NCI-H2227 treated with DMSO at 0.1 percent for 48 hours (cell line): ENCODE data around the gene SH3BP4.

Source experiments
- DNase-seq: peaks from one replicate; lab custom pipeline; 2025; lab: John Stamatoyannopoulos, UW

SH3BP4 gene

DNA sequence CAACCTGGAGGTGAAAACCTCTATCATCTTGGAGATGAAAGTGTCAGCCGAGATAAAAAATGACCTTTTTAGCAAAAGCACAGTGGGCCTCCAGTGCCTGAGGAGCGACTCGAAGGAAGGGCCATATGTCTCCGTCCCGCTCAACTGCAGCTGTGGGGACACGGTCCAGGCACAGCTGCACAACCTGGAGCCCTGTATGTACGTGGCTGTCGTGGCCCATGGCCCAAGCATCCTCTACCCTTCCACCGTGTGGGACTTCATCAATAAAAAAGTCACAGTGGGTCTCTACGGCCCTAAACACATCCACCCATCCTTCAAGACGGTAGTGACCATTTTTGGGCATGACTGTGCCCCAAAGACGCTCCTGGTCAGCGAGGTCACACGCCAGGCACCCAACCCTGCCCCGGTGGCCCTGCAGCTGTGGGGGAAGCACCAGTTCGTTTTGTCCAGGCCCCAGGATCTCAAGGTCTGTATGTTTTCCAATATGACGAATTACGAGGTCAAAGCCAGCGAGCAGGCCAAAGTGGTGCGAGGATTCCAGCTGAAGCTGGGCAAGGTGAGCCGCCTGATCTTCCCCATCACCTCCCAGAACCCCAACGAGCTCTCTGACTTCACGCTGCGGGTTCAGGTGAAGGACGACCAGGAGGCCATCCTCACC lies 90.2 kb downstream of the SH3BP4 start:
- no peak for DNase-seq

DNA sequence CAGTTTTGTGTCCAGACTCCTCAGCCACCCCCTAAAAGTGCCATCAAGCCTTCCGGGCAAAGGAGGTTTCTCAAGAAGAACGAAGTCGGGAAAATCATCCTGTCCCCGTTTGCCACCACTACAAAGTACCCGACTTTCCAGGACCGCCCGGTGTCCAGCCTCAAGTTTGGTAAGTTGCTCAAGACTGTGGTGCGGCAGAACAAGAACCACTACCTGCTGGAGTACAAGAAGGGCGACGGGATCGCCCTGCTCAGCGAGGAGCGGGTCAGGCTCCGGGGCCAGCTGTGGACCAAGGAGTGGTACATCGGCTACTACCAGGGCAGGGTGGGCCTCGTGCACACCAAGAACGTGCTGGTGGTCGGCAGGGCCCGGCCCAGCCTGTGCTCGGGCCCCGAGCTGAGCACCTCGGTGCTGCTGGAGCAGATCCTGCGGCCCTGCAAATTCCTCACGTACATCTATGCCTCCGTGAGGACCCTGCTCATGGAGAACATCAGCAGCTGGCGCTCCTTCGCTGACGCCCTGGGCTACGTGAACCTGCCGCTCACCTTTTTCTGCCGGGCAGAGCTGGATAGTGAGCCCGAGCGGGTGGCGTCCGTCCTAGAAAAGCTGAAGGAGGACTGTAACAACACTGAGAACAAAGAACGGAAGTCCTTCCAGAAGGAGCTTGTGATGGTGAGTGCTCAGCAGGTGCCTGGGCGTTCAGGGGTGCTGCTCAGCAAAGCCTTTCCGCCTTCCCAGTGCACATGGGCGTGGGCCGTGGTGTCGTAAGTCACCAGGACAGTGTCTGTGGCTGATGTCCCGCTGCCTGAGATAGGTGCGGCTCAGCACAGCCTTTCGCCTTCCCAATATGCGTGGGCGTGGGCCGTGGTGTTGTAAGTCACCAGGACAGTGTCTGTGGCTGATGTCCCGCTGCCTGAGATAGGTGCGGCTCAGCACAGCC lies 91.0 kb downstream of the SH3BP4 start:
- DNase-seq = no peak

DNA sequence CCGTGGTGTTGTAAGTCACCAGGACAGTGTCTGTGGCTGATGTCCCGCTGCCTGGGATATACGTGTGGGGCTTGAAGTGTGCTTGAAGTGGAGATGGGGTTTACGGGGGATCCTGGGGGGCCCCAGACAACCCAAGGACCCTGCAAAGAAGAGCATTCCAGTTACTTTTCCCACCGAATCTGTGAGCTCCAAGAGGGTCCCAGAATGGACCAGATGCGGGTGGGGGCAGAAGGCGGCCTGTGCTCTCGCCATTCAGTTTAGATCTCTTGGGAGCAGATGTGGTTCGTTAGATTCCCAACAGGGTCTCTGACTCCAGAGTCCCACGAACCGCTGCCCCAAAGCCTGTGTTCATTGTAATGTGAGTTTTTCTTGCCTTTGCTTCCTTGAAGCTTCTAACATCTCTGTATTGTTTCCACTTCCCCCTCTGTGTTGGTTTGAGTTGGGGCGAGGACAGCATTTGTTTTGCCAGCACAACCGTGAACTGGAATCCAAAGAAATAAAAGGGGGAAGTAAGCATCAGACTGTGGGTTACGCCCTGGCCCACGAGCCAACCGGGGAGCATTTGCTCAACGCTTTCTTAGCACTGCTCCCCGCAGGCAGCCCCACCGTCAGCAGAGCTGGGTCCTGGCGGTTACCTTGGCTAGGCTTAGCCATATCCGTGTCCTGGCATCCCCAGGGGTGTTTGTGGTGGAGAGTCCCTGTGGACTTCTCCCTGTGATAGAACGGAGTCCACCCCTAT lies 92.1 kb downstream of the SH3BP4 start:
- DNase-seq = no peak

DNA sequence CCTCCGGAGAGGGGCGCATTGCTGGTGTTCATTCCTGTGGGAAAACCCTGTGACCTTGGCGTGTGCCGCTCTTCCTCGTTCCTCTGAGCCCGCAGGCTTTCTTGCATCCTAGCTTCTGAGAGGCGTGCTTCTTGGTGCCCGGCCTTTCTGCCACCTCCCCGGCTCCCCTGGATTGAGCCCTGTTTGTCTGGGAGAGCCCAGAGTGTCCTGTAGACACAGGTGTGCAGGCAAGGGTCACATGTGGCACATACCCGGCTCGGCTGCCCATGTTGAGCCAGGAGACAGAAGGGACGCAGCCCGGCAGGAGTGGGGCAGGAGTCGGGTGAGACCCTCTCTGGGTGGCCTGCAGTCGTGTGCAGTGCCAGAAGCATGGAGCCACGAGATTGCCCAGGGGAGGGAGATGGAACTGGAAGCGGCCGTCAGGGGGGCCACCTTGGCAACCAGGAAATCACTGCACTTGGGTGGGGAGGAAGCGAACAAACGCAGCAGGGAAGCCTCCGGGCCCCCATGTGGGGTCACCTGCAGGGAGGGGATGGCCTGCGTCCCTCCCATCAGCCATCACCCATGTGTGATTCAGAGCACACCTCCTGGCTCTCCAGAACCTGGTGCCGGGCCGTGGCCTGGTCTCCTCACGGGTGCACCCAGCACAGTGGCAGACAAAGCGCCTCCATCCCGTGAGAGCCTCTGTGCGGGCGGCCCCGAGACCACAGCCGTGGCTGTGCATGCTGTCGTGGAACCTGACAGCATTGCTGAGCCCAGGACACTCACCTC lies 92.9 kb downstream of the SH3BP4 start:
- DNase-seq = no peak

DNA sequence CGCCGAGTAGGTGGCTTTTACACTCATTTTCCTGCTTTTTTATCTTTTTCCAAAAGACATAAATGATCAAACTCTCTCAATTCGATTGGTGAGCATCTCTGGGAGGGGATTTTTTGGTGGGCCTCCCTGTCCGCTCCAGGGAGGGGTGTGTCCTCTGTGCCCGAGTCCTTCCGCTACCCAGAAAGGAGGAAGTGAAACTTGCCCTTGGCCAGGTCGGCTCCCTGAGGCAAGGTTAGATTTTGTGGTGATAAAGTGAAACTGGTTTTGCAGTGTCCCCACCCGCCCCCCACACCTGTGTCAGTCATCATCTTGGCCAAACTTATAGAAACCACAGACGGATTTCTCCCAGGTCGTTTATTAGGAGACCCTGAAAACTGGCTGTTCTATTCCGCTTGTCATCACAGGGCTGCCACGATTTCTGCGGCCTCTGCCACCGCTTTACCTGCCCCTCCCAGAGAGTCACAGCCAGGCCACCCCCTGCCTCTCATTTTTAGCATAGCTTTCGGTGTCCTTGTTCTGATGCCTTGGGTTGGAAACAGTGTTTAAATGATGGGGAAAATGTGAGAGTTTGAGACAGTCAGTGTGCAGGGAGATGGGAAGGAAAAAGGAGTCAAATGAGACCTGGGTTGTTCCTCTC lies 93.6 kb downstream of the SH3BP4 start:
- DNase-seq = no peak

DNA sequence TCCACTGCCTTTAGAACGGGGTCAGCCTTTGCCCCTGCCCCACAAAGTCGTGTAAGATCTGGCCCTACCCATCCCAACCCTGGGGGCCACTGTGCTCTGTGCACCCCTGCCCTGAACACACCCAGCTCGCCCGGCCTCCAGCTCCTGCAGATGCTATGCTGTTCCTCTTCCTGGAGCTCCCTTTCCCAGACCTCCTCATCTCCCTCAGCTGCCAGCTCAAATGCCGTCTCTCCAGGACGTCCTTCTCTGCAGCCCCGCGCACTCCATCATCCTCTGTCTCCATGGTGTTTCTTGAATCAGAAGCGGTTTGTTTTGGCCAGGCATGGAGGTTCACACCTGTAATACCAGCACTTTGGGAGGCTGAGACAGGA lies 94.1 kb downstream of the SH3BP4 start:
- DNase-seq = no peak

DNA sequence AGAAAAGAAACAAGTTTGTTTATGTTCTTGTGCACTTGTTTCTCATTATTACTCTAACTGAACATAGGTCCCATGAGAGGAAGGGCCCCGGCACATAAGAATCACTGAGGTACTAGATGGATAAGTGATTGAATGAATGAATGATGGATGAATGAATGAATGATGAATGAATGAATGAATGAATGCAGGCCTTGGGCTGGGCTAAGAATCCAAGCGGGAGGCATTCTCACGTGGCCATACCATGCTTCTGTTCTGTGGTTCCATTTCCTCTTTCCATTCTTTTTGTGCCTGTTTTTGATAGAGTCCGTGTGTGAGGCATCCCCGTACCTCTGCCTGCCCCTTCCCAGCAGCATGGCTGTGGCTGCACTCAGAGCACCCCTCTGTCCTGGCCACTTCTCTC lies 94.8 kb downstream of the SH3BP4 start:
- no peak for DNase-seq

DNA sequence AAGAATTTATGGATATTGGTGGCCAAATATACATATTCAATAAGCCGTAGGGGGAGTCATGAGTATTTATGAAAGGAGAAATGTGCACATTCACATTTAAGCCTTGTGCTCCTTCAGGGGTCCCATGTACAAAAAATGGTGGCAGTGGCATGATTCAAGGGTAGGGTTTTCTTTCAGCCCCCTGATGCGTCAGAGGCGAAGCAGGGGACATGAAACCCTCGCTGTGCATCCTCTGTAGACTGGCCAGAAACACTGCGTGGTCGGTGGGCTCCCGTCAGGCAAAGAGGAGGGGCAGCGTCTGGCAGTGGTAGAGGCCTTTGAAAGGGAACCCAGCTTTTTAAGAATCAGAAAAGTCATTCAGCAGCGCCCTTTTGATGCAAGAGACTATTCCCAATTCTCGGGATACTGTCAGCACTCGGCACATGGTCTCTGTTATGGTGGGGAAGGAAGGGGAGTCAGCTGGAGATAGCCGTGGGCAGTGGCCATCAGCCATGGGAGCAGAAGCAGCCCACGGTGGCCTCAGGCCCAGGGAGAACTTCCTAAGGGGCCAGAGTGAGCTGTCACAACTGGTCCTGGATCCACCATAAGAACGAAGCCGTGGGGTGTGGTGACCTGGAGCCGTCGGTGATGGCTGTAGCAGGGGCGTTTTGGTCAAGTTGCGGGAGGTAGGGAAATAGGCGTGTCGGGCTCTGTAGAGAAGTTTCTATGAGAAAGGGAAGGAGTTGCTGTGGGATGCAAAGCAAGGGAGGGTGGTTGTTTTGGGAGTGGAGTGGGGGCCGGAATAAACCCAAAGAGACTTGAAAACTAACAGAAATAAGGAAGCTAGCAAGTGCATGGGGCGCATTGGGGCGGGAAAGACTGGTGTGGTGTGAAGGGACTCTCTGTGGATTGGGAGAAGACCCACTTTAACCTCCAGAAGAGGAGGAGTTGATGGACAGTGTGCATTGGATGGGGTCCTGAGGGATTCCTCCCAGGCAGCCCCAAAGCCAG lies 95.6 kb downstream of the SH3BP4 start:
- DNase-seq = no peak

DNA sequence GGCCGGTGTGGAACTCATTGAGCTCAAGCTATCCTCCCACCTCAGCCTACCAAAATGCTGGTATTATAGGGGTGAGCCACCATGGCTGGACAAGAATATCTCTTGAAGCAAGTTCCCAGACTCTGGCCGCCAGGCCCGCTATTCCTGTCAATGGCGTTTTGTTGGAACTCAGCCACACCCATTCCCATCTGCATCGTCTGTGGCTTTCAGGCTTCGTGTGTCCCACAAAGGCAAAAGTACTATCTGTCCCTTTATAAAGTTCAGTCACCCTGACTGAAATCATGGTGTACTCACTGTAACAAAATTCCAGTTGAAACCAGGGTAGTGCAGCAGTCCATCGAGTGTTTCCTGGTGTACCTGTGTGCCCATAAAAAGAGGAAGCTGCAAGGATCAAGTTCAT lies 96.7 kb downstream of the SH3BP4 start:
- no peak for DNase-seq

DNA sequence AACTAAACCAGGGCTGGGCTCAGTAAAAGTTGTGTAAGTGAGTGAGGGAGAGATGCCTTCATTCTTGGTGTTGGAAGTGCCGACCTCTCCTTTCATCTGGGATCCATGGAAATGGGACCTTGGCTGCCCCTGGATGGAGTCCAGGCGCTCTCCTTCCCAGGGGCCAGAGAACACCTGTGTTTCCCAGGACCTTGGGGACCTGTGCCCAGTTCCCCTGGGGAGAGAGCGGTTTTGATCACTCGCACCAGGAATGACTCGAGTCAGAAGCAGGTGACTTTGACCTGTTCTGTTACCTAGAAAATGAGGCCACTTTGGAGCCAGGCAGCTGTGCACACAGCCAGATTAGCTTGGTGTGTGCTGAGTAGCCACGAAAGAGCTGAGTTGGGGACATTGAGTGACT lies 97.3 kb downstream of the SH3BP4 start:
- no peak for DNase-seq

DNA sequence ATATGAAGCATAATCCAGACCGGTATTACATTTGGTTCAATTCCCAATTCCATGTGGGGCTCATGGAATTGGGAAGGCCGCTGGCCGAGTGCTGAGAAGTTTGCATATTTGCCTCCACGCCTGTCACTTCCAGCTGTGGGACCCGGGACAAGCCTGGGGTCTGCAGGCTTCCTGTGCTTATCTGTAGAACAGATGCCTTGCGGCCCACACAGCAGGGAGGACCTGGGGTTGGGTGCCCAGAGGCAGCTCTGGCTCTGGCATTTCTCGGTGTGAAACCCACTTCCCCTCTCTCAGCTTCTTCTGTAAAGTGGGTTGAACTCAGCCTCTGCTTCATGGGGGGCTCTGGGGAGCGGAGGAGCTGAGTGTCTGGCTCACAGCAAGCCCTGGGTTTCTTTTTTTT lies 97.9 kb downstream of the SH3BP4 start:
- DNase-seq = no peak

DNA sequence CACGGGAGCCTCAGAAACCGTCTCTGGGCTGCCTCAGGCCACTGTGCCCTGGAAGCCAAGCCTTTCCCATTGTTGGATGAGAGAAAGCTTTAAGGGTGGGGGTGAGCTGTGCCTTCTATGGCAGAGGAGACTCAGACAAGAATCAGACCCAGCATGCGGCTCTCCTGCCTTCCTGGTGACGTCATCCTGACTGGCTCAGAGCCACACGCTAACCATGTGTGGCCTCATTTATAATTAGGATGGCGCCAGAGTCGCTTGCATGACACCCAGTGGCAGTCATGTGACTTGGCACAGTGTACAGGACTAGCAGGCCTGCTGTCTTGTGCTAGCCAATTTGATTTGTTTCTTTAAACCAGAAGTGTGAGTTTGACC lies 99.1 kb downstream of the SH3BP4 start:
- no peak for DNase-seq

DNA sequence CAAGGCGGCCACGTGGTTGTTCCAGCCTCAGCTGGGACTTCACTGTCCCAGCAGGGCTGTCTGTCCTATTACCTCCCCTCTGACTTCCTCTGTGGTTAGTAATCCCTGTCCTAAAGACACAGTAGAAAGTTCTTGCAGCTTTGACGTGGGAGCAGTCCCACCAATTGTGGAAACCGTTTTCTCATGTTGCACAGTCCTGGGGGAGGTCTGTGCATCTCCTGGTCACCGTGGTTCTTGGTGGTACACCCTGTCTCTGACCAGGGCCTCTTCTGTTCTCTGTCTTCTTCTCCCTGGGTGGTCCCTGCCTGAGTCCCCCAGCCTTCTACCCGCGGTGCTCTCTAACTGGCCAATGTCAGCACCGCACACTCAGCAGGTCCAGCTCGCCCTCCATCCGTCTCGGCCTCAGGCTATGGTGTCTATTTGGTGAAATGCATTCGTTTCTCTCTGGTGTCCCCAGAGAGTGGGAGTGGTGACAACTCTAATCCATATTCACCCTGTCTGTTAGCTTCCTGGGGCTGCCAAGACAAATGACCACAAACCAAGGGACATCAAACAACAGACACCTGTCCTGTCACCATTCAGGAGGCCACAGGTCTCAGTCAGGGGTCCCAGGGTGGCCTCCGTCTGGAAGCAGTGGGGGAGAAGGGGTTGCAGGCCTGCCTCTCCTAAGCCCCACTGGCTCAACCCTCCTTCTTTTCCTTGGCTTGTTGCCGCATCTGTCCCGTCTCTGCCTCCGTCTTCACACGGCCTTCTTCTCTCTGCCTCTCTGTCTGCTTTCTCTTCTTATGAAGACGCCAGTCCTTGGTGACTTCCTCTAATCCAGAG lies 99.8 kb downstream of the SH3BP4 start:
- no peak for DNase-seq

DNA sequence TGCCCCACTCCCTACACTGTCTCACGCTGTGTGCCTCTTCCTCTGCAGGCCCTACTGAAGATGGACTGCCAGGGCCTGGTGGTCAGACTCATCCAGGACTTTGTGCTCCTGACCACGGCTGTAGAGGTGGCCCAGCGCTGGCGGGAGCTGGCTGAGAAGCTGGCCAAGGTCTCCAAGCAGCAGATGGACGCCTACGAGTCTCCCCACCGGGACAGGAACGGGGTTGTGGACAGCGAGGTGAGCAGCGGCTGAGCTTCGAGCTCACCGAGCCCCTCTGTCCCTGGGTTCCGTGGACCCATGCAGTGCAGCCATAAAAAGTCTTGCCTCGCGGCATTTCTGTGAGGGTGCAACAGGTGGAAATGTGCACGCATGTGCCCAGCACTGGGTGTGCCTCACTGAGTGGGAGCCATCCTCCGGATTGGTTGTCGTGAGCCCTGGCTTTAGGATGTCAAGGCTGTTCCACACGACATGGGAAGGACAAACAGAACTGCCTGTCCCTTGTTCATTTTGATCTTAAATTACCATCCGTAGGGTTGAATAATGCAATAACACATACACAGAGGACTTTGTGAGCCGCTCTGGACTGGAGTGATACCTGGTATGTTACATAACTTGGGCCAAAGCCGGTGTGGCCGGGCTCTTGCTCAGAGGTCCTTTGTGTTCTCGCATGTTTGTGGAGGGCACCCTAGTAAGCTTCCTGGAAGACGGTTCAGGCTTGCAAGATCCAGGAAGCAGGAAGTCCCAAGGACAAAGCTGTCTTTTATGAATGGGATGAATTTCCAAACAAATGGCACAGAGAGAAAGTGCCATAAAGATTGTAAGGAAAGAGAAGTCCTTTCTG lies 100.9 kb downstream of the SH3BP4 start:
- DNase-seq = no peak

DNA sequence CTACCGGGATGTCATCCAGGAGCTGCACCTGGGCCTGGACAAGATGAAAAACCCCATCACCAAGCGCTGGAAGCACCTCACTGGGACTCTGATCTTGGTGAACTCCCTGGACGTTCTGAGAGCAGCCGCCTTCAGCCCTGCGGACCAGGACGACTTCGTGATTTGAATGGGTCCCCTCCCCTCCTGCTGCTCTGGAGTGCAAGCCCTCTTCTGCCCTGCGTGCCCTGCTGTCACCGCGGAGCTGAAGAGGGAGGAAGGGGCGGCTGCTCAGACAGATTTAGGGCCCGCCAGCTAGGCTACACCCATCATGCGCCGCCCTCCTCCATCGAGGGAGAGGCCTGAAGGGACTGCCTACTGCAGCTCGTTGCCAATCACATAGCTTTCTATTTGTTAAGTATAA lies 101.8 kb downstream of the SH3BP4 start:
- no peak for DNase-seq

DNA sequence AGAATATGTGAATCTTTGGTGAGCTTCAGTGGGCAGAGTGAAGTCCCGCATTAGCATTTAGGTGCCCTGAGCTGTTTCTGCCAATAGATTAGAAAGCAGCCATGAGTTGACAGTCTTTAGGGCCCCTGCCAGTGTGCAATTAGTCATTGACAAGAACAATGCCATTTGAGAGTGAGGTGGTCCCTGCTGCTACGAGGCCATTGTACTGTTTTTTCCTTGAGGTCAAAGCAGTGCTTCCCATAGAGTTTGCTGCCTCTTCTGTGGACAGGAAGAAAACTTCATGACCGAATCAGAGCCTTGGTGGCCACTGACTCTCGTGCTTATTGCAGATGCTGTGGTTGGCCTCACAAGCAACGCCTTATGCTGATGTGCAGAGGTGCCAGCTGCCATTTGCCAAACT lies 102.7 kb downstream of the SH3BP4 start:
- DNase-seq = no peak

DNA sequence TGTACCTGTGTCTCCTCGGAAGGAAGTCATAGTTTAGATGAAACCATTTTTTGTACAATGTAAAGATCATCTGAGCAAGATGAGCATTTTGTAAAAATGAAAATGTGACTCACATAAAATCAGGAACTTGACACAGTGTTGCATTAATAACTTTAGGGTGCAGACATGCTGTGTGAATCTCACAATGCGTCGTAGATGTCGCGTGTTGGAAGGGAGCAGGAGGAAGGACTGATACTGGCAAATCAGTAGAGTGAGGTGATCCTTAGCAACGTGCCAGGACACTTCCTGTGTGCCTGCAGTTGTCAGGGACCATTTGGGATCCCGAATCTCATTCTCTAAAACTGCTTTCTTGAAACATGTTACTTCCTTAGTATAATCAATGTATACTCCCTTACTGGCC lies 103.1 kb downstream of the SH3BP4 start:
- no peak for DNase-seq

DNA sequence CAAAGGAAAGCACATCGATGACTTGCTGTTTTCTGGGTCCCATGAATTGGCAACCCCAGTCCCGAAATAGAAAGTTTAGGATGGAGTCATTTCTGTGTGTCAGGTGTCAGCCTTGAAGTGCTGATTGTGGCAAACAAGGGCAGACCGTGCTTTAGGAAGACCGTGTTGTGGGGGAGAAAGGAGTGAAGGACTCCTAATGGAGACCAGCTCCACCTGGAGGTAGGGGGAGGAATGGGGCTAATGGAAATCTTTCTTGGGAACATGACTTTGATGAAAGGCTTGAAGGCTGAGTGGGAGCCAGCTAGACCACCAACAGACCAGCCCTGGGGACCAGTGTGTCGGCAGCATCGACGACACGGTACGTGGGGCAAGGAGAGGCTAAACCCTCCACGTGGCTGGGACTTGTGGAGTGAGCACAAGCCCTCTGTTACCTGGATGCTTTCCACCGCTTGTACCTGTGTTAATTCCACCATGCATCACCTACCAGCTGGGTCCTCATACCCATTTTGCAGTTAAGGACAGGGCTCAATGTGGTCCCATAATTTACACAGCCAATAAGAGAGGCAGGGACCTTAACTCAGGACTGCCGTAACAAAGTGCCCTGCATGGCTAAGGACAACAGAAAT lies 104.2 kb downstream of the SH3BP4 start:
- DNase-seq = no peak
